Gastroesophageal sphincter (tissue), 3 donors: ENCODE data around the gene PCDH20.

Source experiments
- CTCF ChIP-seq, 4 experiments: fragments of 200-600 bp in 2 of 4; fragments of 450-650 bp in 2 of 4; sonication (generic) in 1 of 4; IDR thresholded peaks; one replicate each; pipeline ENCODE4 v1.5.1; 2017 to 2019; ENCODE audit warnings: antibody characterized with exemption in 4 of 4, mild to moderate bottlenecking in 2 of 4, moderate library complexity in 2 of 4
- POLR2A ChIP-seq, 2 donors: fragments of 450-650 bp; IDR thresholded peaks; one replicate each; pipeline ENCODE4 v1.6.1; 2017; ENCODE audit warnings: antibody characterized with exemption in 2 of 2, mild to moderate bottlenecking in 2 of 2, moderate library complexity in 1 of 2
- POLR2AphosphoS5 ChIP-seq: sonication (generic); formaldehyde crosslinking; IDR thresholded peaks from one replicate; pipeline ENCODE4 v1.6.1; 2017; ENCODE audit warnings: antibody characterized with exemption

- TF ChIP-seq POLR2A (IDR thresholded peaks at IDR 0.05) = no peak
- TF ChIP-seq CTCF (IDR thresholded peaks at IDR 0.05) = no peak
- no peak for TF ChIP-seq POLR2AphosphoS5
These were observed 7.1 kb downstream of the PCDH20 start for GRCh38 chr13:61408571-61408970.
